ENCODE results near the gene GLTPD2.

The GLTPD2 gene

GRCh38 chr17:4807605-4808377 lies 19.0 kb downstream of the GLTPD2 start:
- TF ChIP-seq CTCF (IDR thresholded peaks at IDR 0.05; ENCODE audit: insufficient read depth, missing control alignments), result no peak
- no peak for DNase-seq (ENCODE audit: insufficient read length, low spot score)
- FAIRE-seq, result no peak

- no peak for DNase-seq (ENCODE audit: insufficient read length, low spot score)
- no peak for TF ChIP-seq CTCF (IDR thresholded peaks at IDR 0.05; ENCODE audit: insufficient read depth, missing control alignments)
- no peak for FAIRE-seq
These were observed 19.6 kb downstream of the GLTPD2 start for GRCh38 chr17:4808378-4808767.

GRCh38 chr17:4810696-4811290 lies 22.0 kb downstream of the GLTPD2 start:
- FAIRE-seq (no peak), DNase-seq (ENCODE audit: insufficient read length, low spot score) (no peak)
- no peak for TF ChIP-seq CTCF (IDR thresholded peaks at IDR 0.05; ENCODE audit: insufficient read depth, missing control alignments)

- no peak for DNase-seq (ENCODE audit: insufficient read length, low spot score)
- FAIRE-seq, result no peak
- no peak for TF ChIP-seq CTCF (IDR thresholded peaks at IDR 0.05; ENCODE audit: insufficient read depth, missing control alignments)
These were observed 22.7 kb downstream of the GLTPD2 start for GRCh38 chr17:4811471-4811870.

- DNase-seq (ENCODE audit: insufficient read length, low spot score), result no peak
- no peak for TF ChIP-seq CTCF (IDR thresholded peaks at IDR 0.05; ENCODE audit: insufficient read depth, missing control alignments)
- no peak for FAIRE-seq
These were observed 23.9 kb downstream of the GLTPD2 start for GRCh38 chr17:4812690-4813089.

GRCh38 chr17:4815043-4815675 lies 26.4 kb downstream of the GLTPD2 start:
- DNase-seq (ENCODE audit: insufficient read length, low spot score), result no peak
- no peak for FAIRE-seq
- TF ChIP-seq CTCF (IDR thresholded peaks at IDR 0.05; ENCODE audit: insufficient read depth, missing control alignments), result no peak

GRCh38 chr17:4816826-4817225 lies 28.1 kb downstream of the GLTPD2 start:
- FAIRE-seq, result no peak
- DNase-seq (ENCODE audit: insufficient read length, low spot score), result no peak
- TF ChIP-seq CTCF (IDR thresholded peaks at IDR 0.05; ENCODE audit: insufficient read depth, missing control alignments), result no peak

All from D721Med (cell line).